Endothelial cell (in vitro differentiated cells): ENCODE measurements around the gene KIF21A. TPM values are rescaled to one million over a fixed set of nuclear protein-coding genes. Genes with fewer than 3 reads are reported as not detected.

Source experiments
- DNase-seq: peaks from one replicate; pipeline ENCODE4 v3.0.0; 2021; ENCODE audit warnings: low spot score
- H3K27ac Mint-ChIP-seq: one replicate; pipeline ENCODE4 v1.8.0; 2021; ENCODE audit warnings: mixed read lengths, inconsistent platforms; ENCODE audit not compliant: unreplicated experiment
- H3K27me3 Mint-ChIP-seq: one replicate; pipeline ENCODE4 v1.8.0; 2021; ENCODE audit warnings: mild to moderate bottlenecking, moderate library complexity, mixed read lengths, inconsistent platforms; ENCODE audit not compliant: unreplicated experiment
- H3K36me3 Mint-ChIP-seq: one replicate; pipeline ENCODE4 v1.8.0; 2021; ENCODE audit warnings: mild to moderate bottlenecking, low read depth, mixed read lengths, inconsistent platforms; ENCODE audit not compliant: unreplicated experiment
- H3K4me1 Mint-ChIP-seq: one replicate; pipeline ENCODE4 v1.8.0; 2021; ENCODE audit warnings: mild to moderate bottlenecking, mixed read lengths, inconsistent platforms; ENCODE audit not compliant: unreplicated experiment
- H3K4me3 Mint-ChIP-seq: one replicate; pipeline ENCODE4 v1.8.0; 2021; ENCODE audit warnings: mild to moderate bottlenecking, mixed read lengths, inconsistent platforms; ENCODE audit not compliant: unreplicated experiment
- H3K9me3 Mint-ChIP-seq: one replicate; pipeline ENCODE4 v1.8.0; 2021; ENCODE audit warnings: mixed read lengths, inconsistent platforms; ENCODE audit not compliant: unreplicated experiment
- total RNA-seq: library from RNA; stranded (reverse); fragmentation: NEBNext Ultra II Directional; extraction: Animal tissue kit (Norgen Biotek cat#: 25700); gene quantifications from one replicate; pipeline ENCODE4 v1.2.1, GENCODE V29; 2021; ENCODE audit not compliant: unreplicated experiment
- TF ChIP-seq, protein P1 (sequence below): fragments of 200-600 bp; sonication (generic); IDR thresholded peaks from one replicate; pipeline ENCODE4 v1.5.0; 2021; ENCODE audit warnings: antibody characterized with exemption; ENCODE audit not compliant: unreplicated experiment

KIF21A gene
- total RNA-seq, 1 donor from 2014 or later, result 2.9 TPM

DNA sequence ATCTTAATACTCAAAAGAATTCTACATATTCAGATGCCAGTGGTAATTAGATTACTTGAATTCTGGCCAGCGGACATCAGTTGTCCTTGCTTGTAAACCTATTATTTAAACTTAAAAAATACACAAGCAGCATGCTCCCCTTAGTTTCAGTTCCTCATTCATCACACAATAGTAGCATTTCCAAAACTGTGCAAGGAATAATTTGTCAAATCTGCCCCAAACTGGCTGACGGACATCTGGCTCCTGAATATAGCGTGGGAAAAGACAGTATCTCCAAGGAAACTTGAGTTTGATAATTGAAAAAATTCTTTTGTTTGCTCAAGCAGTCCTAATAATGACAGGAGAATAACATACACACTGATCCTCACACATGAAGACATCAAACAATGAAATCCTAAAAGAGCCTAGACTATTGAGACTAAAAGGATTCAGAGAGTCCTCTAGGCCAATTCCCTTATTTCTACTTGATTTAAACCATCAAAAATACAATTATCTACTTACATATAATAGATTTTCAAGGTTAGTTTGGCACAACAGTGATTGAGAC is 90.4 kb downstream of the KIF21A start:
- TF ChIP-seq, protein P1, sequence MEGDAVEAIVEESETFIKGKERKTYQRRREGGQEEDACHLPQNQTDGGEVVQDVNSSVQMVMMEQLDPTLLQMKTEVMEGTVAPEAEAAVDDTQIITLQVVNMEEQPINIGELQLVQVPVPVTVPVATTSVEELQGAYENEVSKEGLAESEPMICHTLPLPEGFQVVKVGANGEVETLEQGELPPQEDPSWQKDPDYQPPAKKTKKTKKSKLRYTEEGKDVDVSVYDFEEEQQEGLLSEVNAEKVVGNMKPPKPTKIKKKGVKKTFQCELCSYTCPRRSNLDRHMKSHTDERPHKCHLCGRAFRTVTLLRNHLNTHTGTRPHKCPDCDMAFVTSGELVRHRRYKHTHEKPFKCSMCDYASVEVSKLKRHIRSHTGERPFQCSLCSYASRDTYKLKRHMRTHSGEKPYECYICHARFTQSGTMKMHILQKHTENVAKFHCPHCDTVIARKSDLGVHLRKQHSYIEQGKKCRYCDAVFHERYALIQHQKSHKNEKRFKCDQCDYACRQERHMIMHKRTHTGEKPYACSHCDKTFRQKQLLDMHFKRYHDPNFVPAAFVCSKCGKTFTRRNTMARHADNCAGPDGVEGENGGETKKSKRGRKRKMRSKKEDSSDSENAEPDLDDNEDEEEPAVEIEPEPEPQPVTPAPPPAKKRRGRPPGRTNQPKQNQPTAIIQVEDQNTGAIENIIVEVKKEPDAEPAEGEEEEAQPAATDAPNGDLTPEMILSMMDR, result no peak
- Mint-ChIP-seq H3K4me3 (no peak overlapping the region), H3K4me1 (no peaks in the 10 kb centered on the region), H3K27me3 (no peaks in the 10 kb centered on the region), H3K27ac (no peak overlapping the region), H3K36me3 (no peaks in the 10 kb centered on the region), H3K9me3 (no peaks in the 10 kb centered on the region)
- DNase-seq, result no peak

DNA sequence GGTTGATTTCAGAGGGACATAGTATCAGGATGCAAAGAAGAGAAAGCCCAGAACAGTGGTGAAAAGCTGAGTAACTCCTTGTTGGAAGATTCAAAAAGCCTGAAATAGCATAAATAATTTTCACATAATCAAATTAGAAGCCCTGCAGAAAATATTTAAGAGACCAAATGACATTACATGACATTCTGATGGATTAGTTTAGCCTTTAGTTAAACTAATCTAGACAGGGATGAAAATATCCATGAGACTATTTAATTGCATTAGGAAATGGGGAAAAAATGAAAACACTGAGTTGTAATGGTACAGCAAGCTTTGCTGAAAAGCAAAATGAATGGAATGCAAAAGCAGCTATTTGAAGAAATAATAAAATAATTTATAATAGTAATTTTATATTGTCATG is 91.8 kb downstream of the KIF21A start:
- no peak overlapping the region for H3K4me3 Mint-ChIP-seq
- H3K9me3 Mint-ChIP-seq, result no peaks in the 10 kb centered on the region
- H3K36me3 Mint-ChIP-seq, result no peaks in the 10 kb centered on the region
- TF ChIP-seq, protein P1, result no peak
- no peak overlapping the region for H3K27ac Mint-ChIP-seq
- H3K27me3 Mint-ChIP-seq, result no peaks in the 10 kb centered on the region
- no peak for DNase-seq
- H3K4me1 Mint-ChIP-seq, result no peaks in the 10 kb centered on the region

DNA sequence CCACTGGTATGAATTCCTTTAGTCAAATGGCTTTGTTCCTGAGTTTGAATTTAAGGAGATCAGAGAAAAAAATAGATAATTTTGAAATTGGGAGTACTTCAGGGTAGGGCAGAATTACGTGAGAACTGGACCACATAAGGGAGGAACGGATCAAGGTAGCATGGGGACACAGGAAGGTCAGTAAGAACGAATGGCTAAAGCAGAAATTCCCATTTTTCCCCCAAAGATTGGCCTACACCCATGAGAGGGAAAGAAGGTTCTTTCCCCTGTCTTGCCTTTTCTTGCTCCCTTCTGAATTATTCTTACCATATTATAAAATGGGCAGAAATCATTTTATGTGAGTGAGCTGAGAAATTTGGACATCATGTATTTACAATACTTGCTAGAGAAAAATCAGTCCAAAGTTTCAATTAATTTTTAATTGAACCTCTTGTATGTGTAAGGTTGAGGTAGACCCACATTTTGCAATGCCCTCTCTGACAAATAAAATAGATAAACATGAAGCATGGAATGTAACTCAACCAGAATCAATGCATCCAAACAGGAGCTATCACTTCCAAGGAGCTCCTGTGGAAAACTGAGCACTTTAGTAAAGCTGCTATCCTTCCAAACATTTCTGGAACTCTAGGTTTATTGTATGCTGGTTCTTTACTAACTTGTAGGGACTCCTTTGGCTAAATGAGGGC is 93.8 kb downstream of the KIF21A start:
- TF ChIP-seq, protein P1, result no peak
- H3K9me3 Mint-ChIP-seq, result no peaks in the 10 kb centered on the region

DNA sequence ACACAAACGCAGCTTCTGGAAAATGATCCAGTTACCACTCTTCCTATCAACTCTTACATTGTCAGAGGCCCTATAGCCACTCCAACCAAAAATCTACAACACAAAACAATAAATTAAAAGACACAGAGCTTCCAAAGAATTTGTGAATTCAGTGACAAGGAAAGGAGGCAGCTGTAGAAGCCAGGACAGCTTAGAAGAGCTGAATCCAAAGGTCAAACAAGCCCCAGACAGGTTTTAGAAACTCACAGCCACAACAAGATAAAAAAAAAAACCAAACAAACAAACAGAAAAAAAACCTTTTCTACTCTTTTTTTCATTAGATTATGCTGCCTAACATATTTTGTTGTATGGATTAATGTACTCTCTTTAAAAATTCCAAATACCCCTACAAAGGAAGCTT is 94.4 kb downstream of the KIF21A start:
- Mint-ChIP-seq H3K4me3 (no peak overlapping the region), H3K4me1 (no peaks in the 10 kb centered on the region), H3K27ac (no peak overlapping the region), H3K36me3 (no peaks in the 10 kb centered on the region), H3K27me3 (no peaks in the 10 kb centered on the region), H3K9me3 (no peaks in the 10 kb centered on the region)
- TF ChIP-seq, protein P1, result no peak
- DNase-seq, result no peak

More for the DNA sequence above, 93.8 kb downstream of the KIF21A start:
- Mint-ChIP-seq H3K36me3 (no peaks in the 10 kb centered on the region), H3K4me1 (no peaks in the 10 kb centered on the region), H3K4me3 (no peak overlapping the region), H3K27me3 (no peaks in the 10 kb centered on the region), H3K27ac (no peak overlapping the region)
- DNase-seq, result no peak

DNA sequence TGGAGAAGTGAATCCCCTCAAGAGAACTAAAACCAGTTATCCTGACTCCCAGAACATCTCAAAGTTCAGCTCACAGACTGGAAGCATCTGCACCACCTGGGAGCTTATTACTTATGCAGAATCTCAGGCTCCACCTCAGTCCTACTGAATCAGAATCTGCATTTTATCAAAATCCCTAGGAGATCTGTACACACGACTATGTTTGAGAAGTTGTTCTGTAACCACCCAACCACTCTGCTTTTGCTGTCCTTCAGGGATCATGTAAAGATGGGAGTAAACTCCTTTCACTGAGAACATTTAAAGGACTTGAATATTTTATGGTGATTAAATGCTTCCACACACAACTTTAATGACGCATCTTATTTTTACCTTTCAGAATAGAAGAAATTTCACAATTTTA is 98.0 kb downstream of the KIF21A start:
- H3K27ac Mint-ChIP-seq, result no peak overlapping the region
- no peaks in the 10 kb centered on the region for H3K9me3 Mint-ChIP-seq
- TF ChIP-seq, protein P1, result no peak
- no peaks in the 10 kb centered on the region for H3K36me3 Mint-ChIP-seq
- no peak for DNase-seq
- no peaks in the 10 kb centered on the region for H3K4me1 Mint-ChIP-seq
- H3K27me3 Mint-ChIP-seq, result no peaks in the 10 kb centered on the region
- no peak overlapping the region for H3K4me3 Mint-ChIP-seq
